ENCODE results near the gene TNS2. TPM values are rescaled to one million over a fixed set of nuclear protein-coding genes. Genes with fewer than 3 reads are reported as not detected.

The TNS2 gene
- total RNA-seq, 6 donors from 2014 or later = 99.1 to 703 (median 197) TPM

DNA sequence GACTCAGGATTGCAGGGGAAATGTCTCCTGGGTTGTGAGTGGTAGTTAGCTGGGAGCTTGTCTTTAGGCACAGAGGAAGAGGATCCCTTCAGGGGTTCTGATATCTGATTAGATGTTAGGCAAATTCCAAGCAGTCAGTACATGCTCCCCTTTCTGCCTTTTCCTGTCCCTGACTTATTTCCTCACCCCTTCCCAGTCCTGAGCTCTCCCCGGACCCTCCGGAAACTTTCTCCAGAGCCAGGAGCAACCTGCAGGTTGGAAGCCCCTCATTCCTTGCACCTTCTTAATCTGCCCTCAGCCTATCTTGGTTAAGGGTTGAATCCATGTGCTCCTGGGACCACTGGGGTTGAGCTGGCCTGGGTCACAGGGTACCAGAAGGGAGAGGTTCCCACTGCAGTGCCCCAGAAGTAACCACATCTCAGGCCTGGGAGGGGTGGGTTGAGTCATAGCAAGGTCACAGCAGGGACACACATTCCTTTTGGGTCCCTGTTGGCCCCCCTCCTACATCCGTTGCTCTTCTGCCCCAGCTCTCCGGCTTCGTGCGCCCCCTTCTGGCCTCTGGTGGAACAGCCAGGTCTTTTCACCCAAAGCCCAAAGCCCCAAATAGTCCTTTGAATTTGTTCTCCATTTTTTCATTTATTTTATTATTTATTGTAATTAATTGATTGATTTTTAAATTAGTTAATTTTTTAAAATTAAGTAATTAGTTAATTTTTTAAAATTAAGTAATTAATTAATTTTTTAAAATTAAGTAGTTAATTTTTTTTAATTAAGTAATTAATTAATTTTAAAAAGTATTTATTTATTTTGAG lies 49.4 kb downstream of the TNS2 start:
- Histone ChIP-seq H3K36me3 (no peaks in the 10 kb centered on the region), H3K27me3 (no peaks in the 10 kb centered on the region), H3K27ac (peak overlapping the region; percentile 42 to 87 (median 86)), H3K4me3 (peak overlapping the region in 2 of 4 donors; percentile 63 to 64), H3K9me3 (no peaks in the 10 kb centered on the region), H3K4me1 (peaks cover 32 to 48% (median 42%) of the 10 kb centered on the region in 4 donors)
- 16 to 17% methylated on average over 6 of the region's 6 CpGs for whole genome bisulfite sequencing, 2 donors
- TF ChIP-seq, protein P1, sequence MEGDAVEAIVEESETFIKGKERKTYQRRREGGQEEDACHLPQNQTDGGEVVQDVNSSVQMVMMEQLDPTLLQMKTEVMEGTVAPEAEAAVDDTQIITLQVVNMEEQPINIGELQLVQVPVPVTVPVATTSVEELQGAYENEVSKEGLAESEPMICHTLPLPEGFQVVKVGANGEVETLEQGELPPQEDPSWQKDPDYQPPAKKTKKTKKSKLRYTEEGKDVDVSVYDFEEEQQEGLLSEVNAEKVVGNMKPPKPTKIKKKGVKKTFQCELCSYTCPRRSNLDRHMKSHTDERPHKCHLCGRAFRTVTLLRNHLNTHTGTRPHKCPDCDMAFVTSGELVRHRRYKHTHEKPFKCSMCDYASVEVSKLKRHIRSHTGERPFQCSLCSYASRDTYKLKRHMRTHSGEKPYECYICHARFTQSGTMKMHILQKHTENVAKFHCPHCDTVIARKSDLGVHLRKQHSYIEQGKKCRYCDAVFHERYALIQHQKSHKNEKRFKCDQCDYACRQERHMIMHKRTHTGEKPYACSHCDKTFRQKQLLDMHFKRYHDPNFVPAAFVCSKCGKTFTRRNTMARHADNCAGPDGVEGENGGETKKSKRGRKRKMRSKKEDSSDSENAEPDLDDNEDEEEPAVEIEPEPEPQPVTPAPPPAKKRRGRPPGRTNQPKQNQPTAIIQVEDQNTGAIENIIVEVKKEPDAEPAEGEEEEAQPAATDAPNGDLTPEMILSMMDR (IDR thresholded peaks at IDR 0.05) = peak; percentile 86 to 97 (median 90)
- TF ChIP-seq EP300 (IDR thresholded peaks at IDR 0.05) (peak in 1 of 4 donors; percentile 23), POLR2AphosphoS5 (IDR thresholded peaks at IDR 0.05) (peak; percentile 69 to 89), POLR2A (IDR thresholded peaks at IDR 0.05) (no peak)
- peak in 1 of 2 donors; percentile 89 for DNase-seq
- ATAC-seq (ENCODE audit: low FRiP score in 2 of 2) = peak; percentile 77 to 90

DNA sequence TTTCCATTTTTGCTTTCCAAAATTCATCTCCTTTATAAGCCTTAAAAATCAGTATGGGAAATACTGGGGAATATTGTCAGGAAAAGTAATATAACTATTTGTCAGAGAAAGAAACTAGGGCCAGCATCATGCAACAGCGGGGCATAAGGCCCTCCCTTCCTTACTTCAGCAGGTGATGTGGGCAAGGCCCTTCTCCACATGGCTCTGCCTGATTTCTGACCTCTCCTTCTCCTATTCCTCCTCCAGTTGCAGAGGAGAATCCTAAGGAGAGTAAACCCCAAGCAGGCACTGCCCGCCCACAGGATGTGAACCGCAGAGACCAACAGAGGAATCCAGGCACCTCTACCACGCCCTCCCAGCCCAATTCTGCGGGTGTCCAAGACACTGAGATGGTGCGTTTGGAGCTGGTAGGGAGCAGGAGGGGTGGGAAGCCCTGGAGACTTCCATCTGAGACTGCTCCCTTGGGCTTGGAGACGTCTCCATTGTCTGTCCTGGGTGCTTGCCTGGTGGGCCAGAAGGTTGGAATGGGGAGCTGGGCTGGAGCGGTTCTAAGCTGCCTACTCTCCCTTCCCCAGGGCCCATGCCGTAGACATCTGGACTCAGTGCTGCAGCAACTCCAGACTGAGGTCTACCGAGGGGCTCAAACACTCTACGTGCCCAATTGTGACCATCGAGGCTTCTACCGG lies 50.7 kb downstream of the TNS2 start:
- 90 to 98% methylated on average over 6 to 13 of the region's 13 CpGs for WGBS, 2 donors
- Histone ChIP-seq H3K27ac (no peak overlapping the region), H3K4me3 (no peak overlapping the region), H3K4me1 (peaks cover 32 to 47% (median 41%) of the 10 kb centered on the region in 4 donors), H3K9me3 (no peaks in the 10 kb centered on the region), H3K36me3 (no peaks in the 10 kb centered on the region), H3K27me3 (no peaks in the 10 kb centered on the region)
- no peak for ATAC-seq (ENCODE audit: low FRiP score in 2 of 2)
- TF ChIP-seq EP300 (IDR thresholded peaks at IDR 0.05) = no peak
- TF ChIP-seq, protein P1 (IDR thresholded peaks at IDR 0.05) = no peak
- DNase-seq = no peak

DNA sequence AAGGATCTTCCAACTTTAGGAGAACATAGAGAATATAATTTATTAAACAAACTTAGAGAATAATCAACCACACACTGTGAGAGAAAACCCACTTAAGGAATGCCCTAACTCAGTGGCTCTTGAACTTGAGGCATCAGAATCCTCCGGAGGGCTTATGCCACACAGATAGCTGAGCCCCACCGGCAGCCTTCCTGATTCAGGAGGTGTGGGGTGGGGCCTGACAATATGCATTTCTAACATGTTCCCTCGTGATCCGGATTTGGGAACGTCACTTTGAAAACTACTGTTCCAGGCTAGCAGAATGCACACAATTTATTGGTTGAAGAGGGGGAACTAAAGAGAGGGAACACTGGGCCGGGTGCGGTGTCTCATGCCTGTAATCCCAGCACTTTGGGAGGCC lies 51.4 kb downstream of the TNS2 start:
- H3K27me3 ChIP-seq = no peaks in the 10 kb centered on the region
- no peak overlapping the region for H3K27ac ChIP-seq
- no peaks in the 10 kb centered on the region for H3K36me3 ChIP-seq
- H3K9me3 ChIP-seq = no peaks in the 10 kb centered on the region
- TF ChIP-seq POLR2A (IDR thresholded peaks at IDR 0.05) (no peak), POLR2AphosphoS5 (IDR thresholded peaks at IDR 0.05) (no peak), EP300 (IDR thresholded peaks at IDR 0.05) (no peak)
- TF ChIP-seq, protein P1 (IDR thresholded peaks at IDR 0.05) = no peak
- WGBS, 2 donors = 91 to 92% methylated on average over 7 of the region's 7 CpGs
- H3K4me1 ChIP-seq = peaks cover 29 to 43% (median 36%) of the 10 kb centered on the region in 4 donors
- H3K4me3 ChIP-seq = no peak overlapping the region
- no peak for DNase-seq
- ATAC-seq (ENCODE audit: low FRiP score in 2 of 2) = no peak

DNA sequence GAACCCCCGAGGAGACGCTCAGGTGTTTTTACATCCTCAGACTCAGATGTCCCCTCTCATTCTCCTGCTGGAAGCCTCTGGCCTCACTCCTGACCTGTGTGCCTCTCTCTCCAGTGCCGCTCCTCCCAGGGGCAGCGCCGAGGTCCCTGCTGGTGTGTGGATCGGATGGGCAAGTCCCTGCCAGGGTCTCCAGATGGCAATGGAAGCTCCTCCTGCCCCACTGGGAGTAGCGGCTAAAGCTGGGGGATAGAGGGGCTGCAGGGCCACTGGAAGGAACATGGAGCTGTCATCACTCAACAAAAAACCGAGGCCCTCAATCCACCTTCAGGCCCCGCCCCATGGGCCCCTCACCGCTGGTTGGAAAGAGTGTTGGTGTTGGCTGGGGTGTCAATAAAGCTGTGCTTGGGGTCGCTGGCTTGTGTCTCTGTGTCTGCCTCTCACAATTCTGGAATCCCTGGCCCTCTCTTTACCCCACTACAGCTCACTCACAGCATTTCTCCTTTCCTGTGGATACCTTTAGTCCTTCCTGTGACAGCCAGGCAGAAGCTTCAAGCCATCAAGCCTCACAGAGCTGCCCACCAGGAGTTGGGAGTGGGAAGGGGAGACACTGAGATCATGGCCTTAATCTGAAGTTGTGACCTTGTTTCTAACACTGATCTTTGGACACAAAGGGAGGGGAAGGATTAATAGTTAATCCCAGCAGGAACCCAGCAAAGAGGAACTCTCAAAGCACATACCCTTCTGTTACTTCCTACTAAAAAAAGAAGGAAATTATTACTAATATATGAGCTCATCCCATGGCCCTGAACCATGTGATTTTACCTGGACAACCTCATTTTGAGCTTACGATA lies 52.3 kb downstream of the TNS2 start:
- Histone ChIP-seq H3K4me1 (peaks cover 21 to 34% (median 27%) of the 10 kb centered on the region in 4 donors), H3K27ac (peak overlapping the region in 2 of 4 donors; percentile 5 to 32), H3K27me3 (no peaks in the 10 kb centered on the region), H3K4me3 (no peak overlapping the region), H3K9me3 (no peaks in the 10 kb centered on the region), H3K36me3 (no peaks in the 10 kb centered on the region)
- TF ChIP-seq EP300 (IDR thresholded peaks at IDR 0.05) = no peak
- TF ChIP-seq, protein P1 (IDR thresholded peaks at IDR 0.05) = no peak
- no peak for TF ChIP-seq POLR2AphosphoS5 (IDR thresholded peaks at IDR 0.05)
- DNase-seq (peak in 1 of 2 donors; percentile 65), ATAC-seq (ENCODE audit: low FRiP score in 2 of 2) (no peak)
- WGBS, 2 donors = 84 to 86% methylated on average over 10 to 12 of the region's 12 CpGs

Data from upper lobe of left lung (tissue), 6 donors.